Small intestine (tissue), 7 donors: ENCODE results near the gene CCDC157. TPM values are rescaled to one million over a fixed set of nuclear protein-coding genes. Genes with fewer than 3 reads are reported as not detected.
"Not testable (repeated sequence)": the region's sequence is repeated elsewhere in the genome, so short reads cannot be mapped to it uniquely, and the experiment has no call there.

ENCODE experiments used
- DNase-seq, 2 donors: peaks; one replicate each; pipeline versions ENCODE4 v3.0.0 to v3.0.0-alpha.2; 2013
- FAIRE-seq: peaks from 2 replicates; lab custom pipeline; 2012; peaks lifted over from hg19 to GRCh38; lab: Jason Lieb, UNC
- H3K27ac ChIP-seq, 3 donors: one replicate each; pipeline ENCODE4 v1.5.1; 2013; ENCODE audit warnings: low read length in 2 of 3, mild to moderate bottlenecking in 2 of 3, control low read depth in 1 of 3, inconsistent platforms in 1 of 3, low read depth in 1 of 3, moderate library complexity in 1 of 3
- H3K27me3 ChIP-seq, 3 donors: one replicate each; pipeline ENCODE4 v1.6.1; 2013; ENCODE audit warnings: low read length in 3 of 3, inconsistent platforms in 1 of 3; ENCODE audit not compliant: control insufficient read depth in 3 of 3, insufficient read depth in 3 of 3
- H3K36me3 ChIP-seq, 3 donors: one replicate each; pipeline ENCODE4 v1.6.1; 2013; ENCODE audit warnings: low read length in 3 of 3, inconsistent platforms in 1 of 3, low read depth in 1 of 3, mild to moderate bottlenecking in 1 of 3, moderate library complexity in 1 of 3; ENCODE audit not compliant: control insufficient read depth in 3 of 3, insufficient read depth in 2 of 3
- H3K4me1 ChIP-seq, 3 donors: one replicate each; pipeline ENCODE4 v1.6.1; 2013; ENCODE audit warnings: low read length in 2 of 3, inconsistent platforms in 1 of 3, low read depth in 1 of 3, mild to moderate bottlenecking in 1 of 3, moderate library complexity in 1 of 3; ENCODE audit not compliant: control insufficient read depth in 3 of 3, insufficient read depth in 2 of 3
- H3K4me3 ChIP-seq, 3 donors: one replicate each; pipeline ENCODE4 v1.5.1; 2013; ENCODE audit warnings: low read length in 3 of 3, control low read depth in 1 of 3, inconsistent platforms in 1 of 3, low read depth in 1 of 3, mild to moderate bottlenecking in 1 of 3, moderate library complexity in 1 of 3
- H3K9me3 ChIP-seq, 2 donors: one replicate each; pipeline ENCODE4 v1.6.1; 2013; ENCODE audit warnings: low read depth in 1 of 2, low read length in 1 of 2; ENCODE audit not compliant: control insufficient read depth in 2 of 2, insufficient read depth in 1 of 2
- WGBS, 3 donors: extraction: QIAGEN DNeasy Blood & Tissue Kit; methylation state at CpG; one replicate each; pipeline ENCODE4 v1.1.7; 2013; 5-methylcytosine and 5-hydroxymethylcytosine counted together
- polyA plus RNA-seq, 4 donors: library from polyadenylated mRNA; stranded (reverse) in 3 of 4; unstranded in 1 of 4; fragments of 200-250 nt in 3 of 4; fragments of 120-200 nt in 1 of 4; gene quantifications; one replicate each; pipeline versions ENCODE4 v1.2.1 to v1.2.3, GENCODE V29; 2013
- donor health status: healthy with polysubstance abuse.
- donor health status: control.
- donor health status: control.
- donor health status: Bipolar disorder and iron deficiency.
- donor health status: healthy.

CCDC157 gene
- polyA plus RNA-seq, 4 donors = 1.5 to 5.9 (median 2.3) TPM

- H3K36me3 ChIP-seq = peaks cover 63 to 96% (median 69%) of the 10 kb centered on the region in 3 donors
- H3K9me3 ChIP-seq, H3K27ac ChIP-seq, H3K27me3 ChIP-seq, H3K4me1 ChIP-seq, DNase-seq, FAIRE-seq, H3K4me3 ChIP-seq: not testable (repeated sequence)
- WGBS, 3 donors = 87 to 90% (median 90%) methylated on average over 8 to 9 of the region's 9 CpGs
Observed at GRCh38 chr22:30338341-30338740, 18.5 kb upstream of the CCDC157 start.

GRCh38 chr22:30338802-30339201 lies 18.0 kb upstream of the CCDC157 start:
- H3K36me3 ChIP-seq = peaks cover 61 to 95% (median 69%) of the 10 kb centered on the region in 3 donors
- no peak overlapping the region for H3K4me3 ChIP-seq
- FAIRE-seq (no peak), DNase-seq (no peak)
- H3K9me3 ChIP-seq = no peaks in the 10 kb centered on the region
- no peak overlapping the region for H3K27ac ChIP-seq
- 94 to 97% (median 97%) methylated on average over 7 of the region's 7 CpGs for WGBS, 3 donors
- peaks cover 0 to 2% (median 0%) of the 10 kb centered on the region in 3 donors for H3K4me1 ChIP-seq
- H3K27me3 ChIP-seq = no peaks in the 10 kb centered on the region

GRCh38 chr22:30340911-30341685 lies 15.7 kb upstream of the CCDC157 start:
- Histone ChIP-seq H3K9me3 (no peaks in the 10 kb centered on the region), H3K27me3 (no peaks in the 10 kb centered on the region), H3K27ac (no peak overlapping the region), H3K4me3 (no peak overlapping the region), H3K36me3 (peaks cover 60 to 93% (median 70%) of the 10 kb centered on the region in 3 donors), H3K4me1 (peaks cover 0 to 2% (median 0%) of the 10 kb centered on the region in 3 donors)
- 82 to 93% (median 88%) methylated on average over 14 to 16 of the region's 16 CpGs for WGBS, 3 donors
- DNase-seq (no peak), FAIRE-seq (no peak)

GRCh38 chr22:30344447-30345200 lies 12.2 kb upstream of the CCDC157 start:
- no peak for FAIRE-seq

GRCh38 chr22:30347255-30347892 lies 9.4 kb upstream of the CCDC157 start:
- Histone ChIP-seq H3K27me3 (no peaks in the 10 kb centered on the region), H3K4me3 (no peak overlapping the region), H3K36me3 (peaks cover 37 to 79% (median 43%) of the 10 kb centered on the region in 3 donors), H3K4me1 (no peaks in the 10 kb centered on the region), H3K9me3 (no peaks in the 10 kb centered on the region), H3K27ac (no peak overlapping the region)
- 53 to 63% (median 59%) methylated on average over 5 of the region's 5 CpGs for WGBS, 3 donors
- FAIRE-seq (no peak), DNase-seq (no peak)

More at GRCh38 chr22:30344447-30345200, 12.2 kb upstream of the CCDC157 start:
- Histone ChIP-seq H3K27ac (no peak overlapping the region), H3K4me3 (no peak overlapping the region), H3K27me3 (no peaks in the 10 kb centered on the region), H3K4me1 (peaks cover 0 to 2% (median 0%) of the 10 kb centered on the region in 3 donors), H3K36me3 (peaks cover 45 to 83% (median 60%) of the 10 kb centered on the region in 3 donors), H3K9me3 (no peaks in the 10 kb centered on the region)
- WGBS, 3 donors = 89 to 91% (median 91%) methylated on average over 13 of the region's 13 CpGs
- no peak for DNase-seq

- H3K36me3 ChIP-seq = peaks cover 33 to 77% (median 40%) of the 10 kb centered on the region in 3 donors
- DNase-seq = no peak
- no peak for FAIRE-seq
- no peak overlapping the region for H3K4me3 ChIP-seq
- 75 to 91% (median 80%) methylated on average over 4 of the region's 4 CpGs for WGBS, 3 donors
- H3K9me3 ChIP-seq = no peaks in the 10 kb centered on the region
- H3K27me3 ChIP-seq = no peaks in the 10 kb centered on the region
- no peak overlapping the region for H3K27ac ChIP-seq
- H3K4me1 ChIP-seq = no peaks in the 10 kb centered on the region
Observed at GRCh38 chr22:30348404-30348803, 8.4 kb upstream of the CCDC157 start.

GRCh38 chr22:30348809-30349208 lies 8.0 kb upstream of the CCDC157 start:
- 67 to 84% (median 80%) methylated on average over 4 of the region's 4 CpGs for WGBS, 3 donors
- H3K4me3 ChIP-seq = no peak overlapping the region
- H3K36me3 ChIP-seq = peaks cover 33 to 79% (median 39%) of the 10 kb centered on the region in 3 donors
- no peaks in the 10 kb centered on the region for H3K9me3 ChIP-seq
- no peaks in the 10 kb centered on the region for H3K4me1 ChIP-seq
- H3K27ac ChIP-seq = no peak overlapping the region
- no peaks in the 10 kb centered on the region for H3K27me3 ChIP-seq
- DNase-seq (no peak), FAIRE-seq (no peak)

GRCh38 chr22:30351226-30351625 lies 5.6 kb upstream of the CCDC157 start:
- no peaks in the 10 kb centered on the region for H3K9me3 ChIP-seq
- 87 to 99% (median 91%) methylated on average over 3 of the region's 3 CpGs for WGBS, 3 donors
- H3K27ac ChIP-seq = no peak overlapping the region
- DNase-seq (no peak), FAIRE-seq (no peak)
- H3K4me1 ChIP-seq = peaks cover 3 to 17% (median 10%) of the 10 kb centered on the region in 3 donors
- no peak overlapping the region for H3K4me3 ChIP-seq
- H3K36me3 ChIP-seq = peaks cover 18 to 64% (median 19%) of the 10 kb centered on the region in 3 donors
- no peaks in the 10 kb centered on the region for H3K27me3 ChIP-seq
